ENCODE data around the gene CITED1. TPM values are rescaled to one million over a fixed set of nuclear protein-coding genes. Genes with fewer than 3 reads are reported as not detected.
A peak's percentile ranks its signal among the peaks of the same experiment; 100 is the strongest.

CITED1 gene
- total RNA-seq (2021): 1.1 and 1.8 TPM in 2 replicates
- long read RNA-seq: 0 reads

- Histone ChIP-seq H3K27me3 (ENCODE audit: insufficient read depth, low read length) (peaks cover 57% of the 10 kb centered on the region), H3K23me2 (ENCODE audit: insufficient read length, low read depth, low read length, poor library complexity, severe bottlenecking) (peaks cover 27% of the 10 kb centered on the region)
- peaks cover 14 to 19% of the 10 kb centered on the region in 2 experiments for H3K4me1 Mint-ChIP-seq
Measured at GRCh38 chrX:72305286-72306084, at the start of gene CITED1. Gene CITED1, minus strand, starts transcription at chrX:72305914. Its CDS starts 3,045 bp downstream, at chrX:72302869.

More at GRCh38 chrX:72305286-72306084, at the start of gene CITED1:
- Mint-ChIP-seq H3K27me3 (ENCODE audit: low read depth) (peaks cover 95% of the 10 kb centered on the region), H3K9me3 (peaks cover 60 to 71% of the 10 kb centered on the region in 2 experiments), H3K36me3 (ENCODE audit: insufficient read depth in 1 of 3, low read depth in 3 of 3) (peaks cover 0 to 7% (median 7%) of the 10 kb centered on the region in 3 experiments; a peak in 5 of 7 replicates), H3K4me3 (peak within 1 kb of the TSS; percentile 67 to 88), H3K27ac (no peak within 1 kb of the TSS)
- H2BK5ac ChIP-seq (ENCODE audit: insufficient read length, low read length): no peak within 1 kb of the TSS
- no peaks in the 10 kb centered on the region; the same call in 1 of the 2 replicates for H3K4me1 ChIP-seq (ENCODE audit: insufficient read depth, low read length)
- no peak within 1 kb of the TSS for H2AFZ ChIP-seq (ENCODE audit: low read length)
- no peak within 1 kb of the TSS for H3K4ac ChIP-seq (ENCODE audit: low read depth, low read length)
- no peaks in the 10 kb centered on the region for H3K79me2 ChIP-seq (ENCODE audit: insufficient read depth, low read length)
- no peak within 1 kb of the TSS for H3K18ac ChIP-seq (ENCODE audit: insufficient read length, low read depth, low read length)
- peak; percentile 40 for DNase-seq
- no peak within 1 kb of the TSS for H3T11ph ChIP-seq (ENCODE audit: low read length)
- H4K5ac ChIP-seq (ENCODE audit: insufficient read length, low read depth, low read length): no peak within 1 kb of the TSS
- H3K4me2 ChIP-seq (ENCODE audit: insufficient read depth, insufficient read length, low read length): peak within 1 kb of the TSS; percentile 70
- no peak within 1 kb of the TSS; the same call in 1 of the 2 replicates for H2BK15ac ChIP-seq (ENCODE audit: low read depth, low read length)
- no peak within 1 kb of the TSS for H3K14ac ChIP-seq (ENCODE audit: insufficient read depth, low read length)
- no peaks in the 10 kb centered on the region for H3K79me1 ChIP-seq (ENCODE audit: insufficient read depth, low read depth, low read length, poor library complexity, severe bottlenecking)
- H4K8ac ChIP-seq (replicated peaks; ENCODE audit: insufficient read length, low read depth, low read length): no peak within 1 kb of the TSS
- H3K27ac ChIP-seq (ENCODE audit: insufficient read length, low read depth, low read length): no peak within 1 kb of the TSS
- H3K23ac ChIP-seq (ENCODE audit: insufficient read length, low read depth, low read length): no peak within 1 kb of the TSS
- TF ChIP-seq, protein P1, sequence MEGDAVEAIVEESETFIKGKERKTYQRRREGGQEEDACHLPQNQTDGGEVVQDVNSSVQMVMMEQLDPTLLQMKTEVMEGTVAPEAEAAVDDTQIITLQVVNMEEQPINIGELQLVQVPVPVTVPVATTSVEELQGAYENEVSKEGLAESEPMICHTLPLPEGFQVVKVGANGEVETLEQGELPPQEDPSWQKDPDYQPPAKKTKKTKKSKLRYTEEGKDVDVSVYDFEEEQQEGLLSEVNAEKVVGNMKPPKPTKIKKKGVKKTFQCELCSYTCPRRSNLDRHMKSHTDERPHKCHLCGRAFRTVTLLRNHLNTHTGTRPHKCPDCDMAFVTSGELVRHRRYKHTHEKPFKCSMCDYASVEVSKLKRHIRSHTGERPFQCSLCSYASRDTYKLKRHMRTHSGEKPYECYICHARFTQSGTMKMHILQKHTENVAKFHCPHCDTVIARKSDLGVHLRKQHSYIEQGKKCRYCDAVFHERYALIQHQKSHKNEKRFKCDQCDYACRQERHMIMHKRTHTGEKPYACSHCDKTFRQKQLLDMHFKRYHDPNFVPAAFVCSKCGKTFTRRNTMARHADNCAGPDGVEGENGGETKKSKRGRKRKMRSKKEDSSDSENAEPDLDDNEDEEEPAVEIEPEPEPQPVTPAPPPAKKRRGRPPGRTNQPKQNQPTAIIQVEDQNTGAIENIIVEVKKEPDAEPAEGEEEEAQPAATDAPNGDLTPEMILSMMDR (conservative IDR thresholded peaks at IDR 0.05): no peak
- H2BK12ac ChIP-seq (ENCODE audit: insufficient read length, low read depth, low read length): no peak within 1 kb of the TSS
- no peak within 1 kb of the TSS for H3K56ac ChIP-seq (ENCODE audit: insufficient read length, low read depth, low read length)
- no peak within 1 kb of the TSS for H2BK20ac ChIP-seq (ENCODE audit: low read depth, low read length, poor library complexity, severe bottlenecking)
- WGBS (ENCODE audit: extremely low coverage, insufficient read length, low lambda C conversion rate): no CpG with 5 or more reads among the region's 68 CpGs
- H4K20me1 ChIP-seq (ENCODE audit: control insufficient read depth, insufficient read depth, insufficient read length): no peaks in the 10 kb centered on the region
- no peak within 1 kb of the TSS for H4K91ac ChIP-seq (ENCODE audit: insufficient read length, low read depth, low read length)
- no peak within 1 kb of the TSS for H2BK120ac ChIP-seq (ENCODE audit: low read depth, low read length, poor library complexity, severe bottlenecking)
- no peak within 1 kb of the TSS for H3K9ac ChIP-seq (ENCODE audit: extremely low read depth, insufficient read length, low read length)
- H2AK5ac ChIP-seq (ENCODE audit: insufficient read length, low read length): no peak within 1 kb of the TSS
- H3K9me3 ChIP-seq (ENCODE audit: control insufficient read depth, low read depth, low read length): peaks cover 6% of the 10 kb centered on the region
